Stomach (tissue), 9 donors: ENCODE results near the gene ATG4B. TPM values are rescaled to one million over a fixed set of nuclear protein-coding genes. Genes with fewer than 3 reads are reported as not detected.

Experiments used
- DNase-seq, 2 donors: peaks; one replicate each; pipeline versions ENCODE4 v3.0.0 to v3.0.0-alpha.2; 2013 to 2019
- H3K27ac ChIP-seq, 5 donors: fragments of 200-600 bp in 4 of 5; sonication (generic) in 4 of 5; one replicate each; pipeline ENCODE4 v1.5.1; 2013 to 2019; ENCODE audit warnings: mild to moderate bottlenecking in 1 of 5, moderate library complexity in 1 of 5
- H3K27me3 ChIP-seq, 3 donors: fragments of 200-600 bp; sonication (generic); one replicate each; pipeline ENCODE4 v1.5.1; 2017 to 2019; ENCODE audit warnings: mixed run types in 1 of 3
- H3K36me3 ChIP-seq, 4 donors: fragments of 200-600 bp; sonication (generic); 1 replicate in 3 of 4; 2 replicates in 1 of 4; pipeline ENCODE4 v1.5.1; 2016 to 2019
- H3K4me1 ChIP-seq, 4 donors: fragments of 200-600 bp; sonication (generic); one replicate each; pipeline ENCODE4 v1.5.1; 2016 to 2019
- H3K4me3 ChIP-seq, 4 donors: fragments of 200-600 bp; sonication (generic) in 3 of 4; one replicate each; pipeline ENCODE4 v1.5.1; 2016 to 2019; ENCODE audit warnings: mild to moderate bottlenecking in 1 of 4
- H3K9me3 ChIP-seq, 4 donors: fragments of 200-600 bp; sonication (generic); one replicate each; pipeline ENCODE4 v1.5.1; 2016 to 2019
- EP300 ChIP-seq: sonication (generic); formaldehyde crosslinking; IDR thresholded peaks from one replicate; pipeline ENCODE4 v1.6.1; 2017; ENCODE audit warnings: antibody characterized with exemption
- POLR2A ChIP-seq, 4 donors: fragments of 450-650 bp; IDR thresholded peaks; one replicate each; pipeline ENCODE4 v1.6.1; 2016; ENCODE audit warnings: antibody characterized with exemption in 4 of 4, control low read depth in 2 of 4, mild to moderate bottlenecking in 1 of 4, moderate library complexity in 1 of 4
- POLR2AphosphoS5 ChIP-seq, 3 donors: sonication (generic); formaldehyde crosslinking; IDR thresholded peaks; one replicate each; pipeline ENCODE4 v1.6.1; 2016; ENCODE audit warnings: antibody characterized with exemption in 3 of 3
- WGBS, 5 donors: extraction: QIAGEN DNeasy Blood & Tissue Kit in 3 of 5; methylation state at CpG; one replicate each; pipeline versions ENCODE4 v1.1.5 to v1.1.7; 2013 to 2018; 5-methylcytosine and 5-hydroxymethylcytosine counted together
- intact Hi-C: fragments of 100-400 bp; cut with DNase I; formaldehyde crosslinking; loops from one replicate; pipeline ENCODE4 v1.15.1; 2023; ENCODE audit warnings: low total_unique reads
- polyA plus RNA-seq, 3 donors: library from polyadenylated mRNA; stranded (reverse); fragments of 200-250 nt; gene quantifications; one replicate each; pipeline ENCODE4 v1.2.3, GENCODE V29; 2013
- total RNA-seq, 5 donors: library from RNA; depleted of rRNA; stranded (reverse); fragments of >200 nt; gene quantifications; one replicate each; pipeline versions ENCODE4 v1.1.0 to v1.2.3, GENCODE V29; 2014 to 2016
- TF ChIP-seq, protein P1 (sequence below), 7 experiments: fragments of 450-650 bp in 4 of 7; fragments of 200-600 bp in 3 of 7; sonication (generic) in 3 of 7; IDR thresholded peaks; one replicate each; pipeline ENCODE4 v1.5.1; 2016 to 2019; ENCODE audit warnings: antibody characterized with exemption in 7 of 7, control low read depth in 2 of 7, mild to moderate bottlenecking in 1 of 7
- donor health status: healthy with polysubstance abuse.
- donor health status: Bipolar disorder and iron deficiency.
- donor health status: healthy.

ATG4B gene
- total and polyA plus RNA-seq, 8 donors, result 31.5 to 162 (median 61.2) TPM

DNA sequence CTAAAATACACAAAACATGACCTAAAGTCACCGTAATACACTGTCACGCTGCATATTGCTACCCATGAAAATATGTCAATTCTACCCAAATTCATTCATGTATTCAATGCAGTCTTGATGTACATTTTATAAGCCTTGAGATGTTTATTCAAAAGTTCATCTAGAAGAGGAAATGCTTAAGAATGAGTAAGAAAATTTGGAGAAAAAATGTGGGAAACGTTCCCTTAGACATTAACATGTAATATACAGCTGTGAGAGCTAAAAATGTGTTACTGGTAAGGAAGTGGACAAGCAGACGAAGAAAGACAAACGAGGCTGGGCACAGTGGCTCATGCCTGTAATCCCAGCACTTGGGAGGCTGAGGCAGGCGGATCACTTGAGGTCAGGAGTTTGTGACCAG is 37.9 kb upstream of the ATG4B start:
- Histone ChIP-seq H3K36me3 (peaks cover 35 to 100% (median 93%) of the 10 kb centered on the region in 4 donors), H3K4me1 (no peaks in the 10 kb centered on the region), H3K4me3 (no peak overlapping the region), H3K27me3 (no peaks in the 10 kb centered on the region), H3K27ac (no peak overlapping the region), H3K9me3 (no peaks in the 10 kb centered on the region)
- DNase-seq, result no peak
- TF ChIP-seq EP300 (no peak), POLR2AphosphoS5 (IDR thresholded peaks at IDR 0.05) (no peak), POLR2A (IDR thresholded peaks at IDR 0.05) (no peak)
- TF ChIP-seq, protein P1, sequence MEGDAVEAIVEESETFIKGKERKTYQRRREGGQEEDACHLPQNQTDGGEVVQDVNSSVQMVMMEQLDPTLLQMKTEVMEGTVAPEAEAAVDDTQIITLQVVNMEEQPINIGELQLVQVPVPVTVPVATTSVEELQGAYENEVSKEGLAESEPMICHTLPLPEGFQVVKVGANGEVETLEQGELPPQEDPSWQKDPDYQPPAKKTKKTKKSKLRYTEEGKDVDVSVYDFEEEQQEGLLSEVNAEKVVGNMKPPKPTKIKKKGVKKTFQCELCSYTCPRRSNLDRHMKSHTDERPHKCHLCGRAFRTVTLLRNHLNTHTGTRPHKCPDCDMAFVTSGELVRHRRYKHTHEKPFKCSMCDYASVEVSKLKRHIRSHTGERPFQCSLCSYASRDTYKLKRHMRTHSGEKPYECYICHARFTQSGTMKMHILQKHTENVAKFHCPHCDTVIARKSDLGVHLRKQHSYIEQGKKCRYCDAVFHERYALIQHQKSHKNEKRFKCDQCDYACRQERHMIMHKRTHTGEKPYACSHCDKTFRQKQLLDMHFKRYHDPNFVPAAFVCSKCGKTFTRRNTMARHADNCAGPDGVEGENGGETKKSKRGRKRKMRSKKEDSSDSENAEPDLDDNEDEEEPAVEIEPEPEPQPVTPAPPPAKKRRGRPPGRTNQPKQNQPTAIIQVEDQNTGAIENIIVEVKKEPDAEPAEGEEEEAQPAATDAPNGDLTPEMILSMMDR (IDR thresholded peaks at IDR 0.05), result no peak
- intact Hi-C loops, result no loop called here
- WGBS, 5 donors, result 77 to 86% (median 82%) methylated on average over 6 of the region's 6 CpGs

DNA sequence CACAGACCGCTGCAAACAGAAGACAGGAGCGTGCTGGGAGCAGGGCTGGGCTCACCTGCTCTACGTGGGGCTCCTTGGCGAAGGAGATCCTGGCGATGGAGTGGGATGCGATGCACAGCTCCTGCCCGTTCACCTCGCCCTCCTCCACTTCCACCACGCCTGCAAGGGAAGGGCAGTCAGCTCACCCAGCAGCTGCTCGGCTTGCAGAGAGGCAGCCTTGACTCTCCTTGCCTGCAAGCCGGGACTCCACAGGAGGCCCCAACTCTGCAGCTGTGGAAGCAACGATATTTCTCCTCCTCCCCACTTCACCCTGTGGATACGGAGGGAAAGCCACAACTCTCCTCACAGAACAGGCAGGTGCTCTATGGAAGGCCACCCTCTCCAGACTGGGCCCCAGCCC is 35.7 kb upstream of the ATG4B start:
- H3K9me3 ChIP-seq, result no peaks in the 10 kb centered on the region
- WGBS, 5 donors, result 88 to 92% (median 92%) methylated on average over 11 to 13 of the region's 13 CpGs
- H3K27me3 ChIP-seq, result no peaks in the 10 kb centered on the region
- no peaks in the 10 kb centered on the region for H3K4me1 ChIP-seq
- DNase-seq, result no peak
- TF ChIP-seq, protein P1 (IDR thresholded peaks at IDR 0.05), result no peak
- no peak for TF ChIP-seq POLR2AphosphoS5 (IDR thresholded peaks at IDR 0.05)
- no peak for TF ChIP-seq EP300
- TF ChIP-seq POLR2A (IDR thresholded peaks at IDR 0.05), result no peak
- H3K36me3 ChIP-seq, result peaks cover 44 to 100% (median 96%) of the 10 kb centered on the region in 4 donors
- no peak overlapping the region for H3K27ac ChIP-seq
- intact Hi-C loops, result no loop called here
- no peak overlapping the region for H3K4me3 ChIP-seq

DNA sequence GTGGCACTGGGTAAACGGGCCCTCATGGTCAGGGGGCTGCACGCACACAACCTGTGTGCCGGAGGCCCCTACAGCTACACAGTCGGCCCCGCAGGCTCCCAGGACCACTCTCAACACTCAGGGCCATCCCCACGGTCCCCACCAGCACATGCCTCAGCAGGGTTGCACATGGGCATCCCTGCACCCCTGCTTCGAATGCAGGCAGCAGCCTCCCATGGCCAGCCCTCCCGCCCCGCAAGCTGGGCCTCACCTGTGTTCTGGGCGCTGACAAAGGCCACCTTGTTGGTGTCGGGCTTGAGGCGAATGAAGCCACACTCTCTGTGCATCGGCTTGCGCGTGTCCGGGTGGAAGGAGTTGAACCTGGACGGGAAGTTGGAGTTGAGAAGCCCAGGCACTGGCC is 34.8 kb upstream of the ATG4B start:
- peaks cover 40 to 99% (median 91%) of the 10 kb centered on the region in 4 donors for H3K36me3 ChIP-seq
- no peak overlapping the region for H3K27ac ChIP-seq
- no peaks in the 10 kb centered on the region for H3K9me3 ChIP-seq
- DNase-seq, result no peak
- H3K4me3 ChIP-seq, result no peak overlapping the region
- no peak for TF ChIP-seq POLR2AphosphoS5 (IDR thresholded peaks at IDR 0.05)
- no peak for TF ChIP-seq POLR2A (IDR thresholded peaks at IDR 0.05)
- TF ChIP-seq, protein P1 (IDR thresholded peaks at IDR 0.05), result no peak
- TF ChIP-seq EP300, result no peak
- WGBS, 5 donors, result 91 to 99% (median 98%) methylated on average over 15 to 17 of the region's 17 CpGs
- H3K4me1 ChIP-seq, result no peaks in the 10 kb centered on the region
- no peaks in the 10 kb centered on the region for H3K27me3 ChIP-seq
- intact Hi-C loops, result no loop called here

DNA sequence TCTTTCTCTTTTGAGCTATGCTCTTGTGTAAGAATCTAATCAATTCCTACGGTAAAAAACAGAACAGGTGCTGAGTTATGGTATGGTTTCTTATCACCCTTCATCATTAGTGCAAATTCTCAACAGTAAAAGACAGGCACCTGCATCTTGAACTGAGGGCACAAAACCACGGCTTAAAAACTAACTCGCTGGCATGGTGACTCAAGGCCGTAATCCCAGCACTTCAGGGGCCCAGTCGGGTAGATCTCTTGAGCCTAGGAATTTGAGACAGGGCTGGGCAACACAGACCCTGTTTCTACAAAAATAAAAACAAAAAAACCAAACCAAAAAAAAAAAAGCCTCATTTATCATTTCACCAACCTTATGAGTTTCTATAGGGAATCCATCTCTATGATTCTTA is 33.8 kb upstream of the ATG4B start:
- H3K27me3 ChIP-seq, result no peaks in the 10 kb centered on the region
- H3K4me1 ChIP-seq, result no peaks in the 10 kb centered on the region
- peaks cover 40 to 94% (median 85%) of the 10 kb centered on the region in 4 donors for H3K36me3 ChIP-seq
- intact Hi-C loops, result no loop called here
- no peaks in the 10 kb centered on the region for H3K9me3 ChIP-seq
- 76 to 87% (median 78%) methylated on average over 5 of the region's 5 CpGs for WGBS, 5 donors
- H3K27ac ChIP-seq, result no peak overlapping the region
- H3K4me3 ChIP-seq, result no peak overlapping the region
- DNase-seq, result no peak
- TF ChIP-seq, protein P1 (IDR thresholded peaks at IDR 0.05), result no peak
- TF ChIP-seq EP300 (no peak), POLR2AphosphoS5 (IDR thresholded peaks at IDR 0.05) (no peak), POLR2A (IDR thresholded peaks at IDR 0.05) (no peak)
